ENCODE results near the gene ZNF618.

Gene ZNF618

GRCh38 chr9:113950195-113951031, 74.3 kb downstream of the ZNF618 start:
- Histone ChIP-seq H3K4me3 (ENCODE audit: low read depth in 1 of 2, low read length in 2 of 2) (no peak overlapping the region), H3K79me2 (ENCODE audit: insufficient read depth, low read length) (no peaks in the 10 kb centered on the region), H4K20me1 (ENCODE audit: insufficient read depth, low read length) (no peaks in the 10 kb centered on the region), H3K27ac (ENCODE audit: low read length) (no peak overlapping the region), H3K27me3 (ENCODE audit: insufficient read depth, low read length, poor library complexity) (no peaks in the 10 kb centered on the region), H3K36me3 (ENCODE audit: insufficient read depth, low read length) (no peaks in the 10 kb centered on the region), H3K9me3 (ENCODE audit: insufficient read depth, low read length, severe bottlenecking) (no peaks in the 10 kb centered on the region), H2AFZ (ENCODE audit: low read depth, low read length) (no peak overlapping the region), H3K4me1 (ENCODE audit: insufficient read depth, low read length) (no peaks in the 10 kb centered on the region), H3K4me2 (ENCODE audit: insufficient read depth, low read length) (no peak overlapping the region), H3K9ac (ENCODE audit: low read depth, low read length) (no peak overlapping the region)
- DNase-seq: no peak
- no peak for ATAC-seq (ENCODE audit: insufficient read depth, low read depth)
- TF ChIP-seq EZH2 (IDR thresholded peaks at IDR 0.05; ENCODE audit: borderline replicate concordance, low read depth, low read length, severe bottlenecking): no peak
- no peak for TF ChIP-seq CTCF (IDR thresholded peaks at IDR 0.05; ENCODE audit: borderline replicate concordance, extremely low read depth, low read length, poor library complexity, severe bottlenecking)

- no peaks in the 10 kb centered on the region for H3K4me1 ChIP-seq (ENCODE audit: insufficient read depth, low read length)
- no peak overlapping the region for H3K4me2 ChIP-seq (ENCODE audit: insufficient read depth, low read length)
- no peaks in the 10 kb centered on the region for H3K9me3 ChIP-seq (ENCODE audit: insufficient read depth, low read length, severe bottlenecking)
- H3K4me3 ChIP-seq (ENCODE audit: low read depth in 1 of 2, low read length in 2 of 2): no peak overlapping the region
- no peak overlapping the region for H2AFZ ChIP-seq (ENCODE audit: low read depth, low read length)
- DNase-seq: no peak
- ATAC-seq (ENCODE audit: insufficient read depth, low read depth): no peak
- TF ChIP-seq EZH2 (IDR thresholded peaks at IDR 0.05; ENCODE audit: borderline replicate concordance, low read depth, low read length, severe bottlenecking) (no peak), CTCF (IDR thresholded peaks at IDR 0.05; ENCODE audit: borderline replicate concordance, extremely low read depth, low read length, poor library complexity, severe bottlenecking) (no peak)
- no peaks in the 10 kb centered on the region for H4K20me1 ChIP-seq (ENCODE audit: insufficient read depth, low read length)
- no peaks in the 10 kb centered on the region for H3K36me3 ChIP-seq (ENCODE audit: insufficient read depth, low read length)
- H3K9ac ChIP-seq (ENCODE audit: low read depth, low read length): no peak overlapping the region
- no peaks in the 10 kb centered on the region for H3K79me2 ChIP-seq (ENCODE audit: insufficient read depth, low read length)
- H3K27ac ChIP-seq (ENCODE audit: low read length): no peak overlapping the region
- H3K27me3 ChIP-seq (ENCODE audit: insufficient read depth, low read length, poor library complexity): no peaks in the 10 kb centered on the region
Observed at GRCh38 chr9:113951032-113951372, 74.9 kb downstream of the ZNF618 start.

GRCh38 chr9:113952676-113953075, 76.6 kb downstream of the ZNF618 start:
- Histone ChIP-seq H3K79me2 (ENCODE audit: insufficient read depth, low read length) (no peaks in the 10 kb centered on the region), H2AFZ (ENCODE audit: low read depth, low read length) (no peak overlapping the region), H4K20me1 (ENCODE audit: insufficient read depth, low read length) (no peaks in the 10 kb centered on the region), H3K4me3 (ENCODE audit: low read depth in 1 of 2, low read length in 2 of 2) (no peak overlapping the region), H3K4me1 (ENCODE audit: insufficient read depth, low read length) (no peaks in the 10 kb centered on the region), H3K36me3 (ENCODE audit: insufficient read depth, low read length) (no peaks in the 10 kb centered on the region), H3K9me3 (ENCODE audit: insufficient read depth, low read length, severe bottlenecking) (no peaks in the 10 kb centered on the region), H3K4me2 (ENCODE audit: insufficient read depth, low read length) (no peak overlapping the region), H3K27me3 (ENCODE audit: insufficient read depth, low read length, poor library complexity) (no peaks in the 10 kb centered on the region), H3K27ac (ENCODE audit: low read length) (no peak overlapping the region), H3K9ac (ENCODE audit: low read depth, low read length) (no peak overlapping the region)
- DNase-seq (no peak), ATAC-seq (ENCODE audit: insufficient read depth, low read depth) (no peak)
- TF ChIP-seq CTCF (IDR thresholded peaks at IDR 0.05; ENCODE audit: borderline replicate concordance, extremely low read depth, low read length, poor library complexity, severe bottlenecking) (no peak), EZH2 (IDR thresholded peaks at IDR 0.05; ENCODE audit: borderline replicate concordance, low read depth, low read length, severe bottlenecking) (no peak)
